Vagina (tissue), 2 donors: ENCODE measurements around the gene AP4M1.

Source experiments
- POLR2A ChIP-seq, 2 donors: fragments of 450-650 bp; IDR thresholded peaks; one replicate each; pipeline ENCODE4 v1.6.1; 2017; ENCODE audit warnings: antibody characterized with exemption in 2 of 2, mild to moderate bottlenecking in 2 of 2, moderate library complexity in 2 of 2
- TF ChIP-seq, protein P1 (sequence below), 3 experiments: fragments of 450-650 bp in 2 of 3; fragments of 200-600 bp in 1 of 3; sonication (generic) in 1 of 3; IDR thresholded peaks; one replicate each; pipeline ENCODE4 v1.5.1; 2017 to 2019; ENCODE audit warnings: antibody characterized with exemption in 3 of 3, mild to moderate bottlenecking in 2 of 3, moderate library complexity in 2 of 3

- TF ChIP-seq, protein P1, sequence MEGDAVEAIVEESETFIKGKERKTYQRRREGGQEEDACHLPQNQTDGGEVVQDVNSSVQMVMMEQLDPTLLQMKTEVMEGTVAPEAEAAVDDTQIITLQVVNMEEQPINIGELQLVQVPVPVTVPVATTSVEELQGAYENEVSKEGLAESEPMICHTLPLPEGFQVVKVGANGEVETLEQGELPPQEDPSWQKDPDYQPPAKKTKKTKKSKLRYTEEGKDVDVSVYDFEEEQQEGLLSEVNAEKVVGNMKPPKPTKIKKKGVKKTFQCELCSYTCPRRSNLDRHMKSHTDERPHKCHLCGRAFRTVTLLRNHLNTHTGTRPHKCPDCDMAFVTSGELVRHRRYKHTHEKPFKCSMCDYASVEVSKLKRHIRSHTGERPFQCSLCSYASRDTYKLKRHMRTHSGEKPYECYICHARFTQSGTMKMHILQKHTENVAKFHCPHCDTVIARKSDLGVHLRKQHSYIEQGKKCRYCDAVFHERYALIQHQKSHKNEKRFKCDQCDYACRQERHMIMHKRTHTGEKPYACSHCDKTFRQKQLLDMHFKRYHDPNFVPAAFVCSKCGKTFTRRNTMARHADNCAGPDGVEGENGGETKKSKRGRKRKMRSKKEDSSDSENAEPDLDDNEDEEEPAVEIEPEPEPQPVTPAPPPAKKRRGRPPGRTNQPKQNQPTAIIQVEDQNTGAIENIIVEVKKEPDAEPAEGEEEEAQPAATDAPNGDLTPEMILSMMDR (IDR thresholded peaks at IDR 0.05), result no peak
- no peak for TF ChIP-seq POLR2A (IDR thresholded peaks at IDR 0.05)
Measured at GRCh38 chr7:100093054-100093453, 8.4 kb upstream of the AP4M1 start.
